GM18498 (cell line): Measurements from ENCODE around the gene GPC6.

Experiments used
- ATAC-seq: cut with Tn5 transposase; IDR thresholded peaks from one replicate; pipeline ENCODE4 v1.9.1; 2021; ENCODE audit warnings: mild to moderate bottlenecking, moderate library complexity; ENCODE audit not compliant: unreplicated experiment

Gene GPC6

GRCh38 chr13:93810264-93810663, 583.7 kb downstream of the GPC6 start:
- no peak for ATAC-seq

- no peak for ATAC-seq
Measured at GRCh38 chr13:93811071-93811737, 584.6 kb downstream of the GPC6 start.

GRCh38 chr13:93811738-93812112, 585.1 kb downstream of the GPC6 start:
- ATAC-seq: no peak

- ATAC-seq: no peak
Measured at GRCh38 chr13:93814658-93815057, 588.1 kb downstream of the GPC6 start.

- ATAC-seq: no peak
Measured at GRCh38 chr13:93818345-93818744, 591.7 kb downstream of the GPC6 start.

- no peak for ATAC-seq
Measured at GRCh38 chr13:93819331-93819890, 592.8 kb downstream of the GPC6 start.

- ATAC-seq: no peak
Measured at GRCh38 chr13:93824286-93824685, 597.7 kb downstream of the GPC6 start.

GRCh38 chr13:93834051-93834450, 607.4 kb downstream of the GPC6 start:
- ATAC-seq: no peak

GRCh38 chr13:93843082-93843481, 616.5 kb downstream of the GPC6 start:
- ATAC-seq: no peak

- ATAC-seq: no peak
Measured at GRCh38 chr13:93847162-93847561, 620.6 kb downstream of the GPC6 start.

- no peak for ATAC-seq
Measured at GRCh38 chr13:93848247-93848646, 621.6 kb downstream of the GPC6 start.

GRCh38 chr13:93851236-93851635, 624.6 kb downstream of the GPC6 start:
- ATAC-seq: no peak

GRCh38 chr13:93853912-93854311, 627.3 kb downstream of the GPC6 start:
- no peak for ATAC-seq

- no peak for ATAC-seq
Measured at GRCh38 chr13:93857126-93857525, 630.5 kb downstream of the GPC6 start.

- ATAC-seq: no peak
Measured at GRCh38 chr13:93859716-93860115, 633.1 kb downstream of the GPC6 start.

GRCh38 chr13:93861818-93862217, 635.2 kb downstream of the GPC6 start:
- no peak for ATAC-seq

GRCh38 chr13:93862259-93862658, 635.7 kb downstream of the GPC6 start:
- ATAC-seq: no peak

- no peak for ATAC-seq
Measured at GRCh38 chr13:93865235-93865634, 638.6 kb downstream of the GPC6 start.

- no peak for ATAC-seq
Measured at GRCh38 chr13:93867481-93867880, 640.9 kb downstream of the GPC6 start.

- ATAC-seq: no peak
Measured at GRCh38 chr13:93872376-93872775, 645.8 kb downstream of the GPC6 start.

GRCh38 chr13:93872786-93873347, 646.3 kb downstream of the GPC6 start:
- ATAC-seq: no peak

- no peak for ATAC-seq
Measured at GRCh38 chr13:93875547-93875946, 648.9 kb downstream of the GPC6 start.

- ATAC-seq: no peak
Measured at GRCh38 chr13:93876236-93876635, 649.6 kb downstream of the GPC6 start.
